Measurements from ENCODE around the gene C4B. TPM values are rescaled to one million over a fixed set of nuclear protein-coding genes. Genes with fewer than 3 reads are reported as not detected.

The C4B gene
- total RNA-seq, 1 donor from 2014 or later: 3.2 TPM

- H2AFZ ChIP-seq (ENCODE audit: low read depth, low read length): peak overlapping the region; percentile 32
- no peaks in the 10 kb centered on the region for H3K27me3 ChIP-seq (ENCODE audit: insufficient read depth, low read length)
- FAIRE-seq (no peak), DNase-seq (ENCODE audit: low read depth) (no peak)
- H3K4me1 Mint-ChIP-seq (ENCODE audit: low read depth, unreplicated experiment): peaks cover 7% of the 10 kb centered on the region
- H3K9ac ChIP-seq (ENCODE audit: low read length): no peak overlapping the region
- H3K79me2 ChIP-seq (ENCODE audit: insufficient read depth, low read length): no peaks in the 10 kb centered on the region
- H4K20me1 ChIP-seq (ENCODE audit: insufficient read depth, low read length): no peaks in the 10 kb centered on the region
- peak overlapping the region; percentile 3 for H3K27ac ChIP-seq (ENCODE audit: low read depth, low read length)
- H3K4me3 ChIP-seq (ENCODE audit: insufficient read depth, low read depth, low read length): no peak overlapping the region
- peaks cover 23% of the 10 kb centered on the region for H3K27me3 Mint-ChIP-seq (ENCODE audit: low read depth, unreplicated experiment)
- TF ChIP-seq CTCF (IDR thresholded peaks at IDR 0.05; ENCODE audit: insufficient read depth, low read depth, low read length) (no peak), EZH2 (IDR thresholded peaks at IDR 0.05; ENCODE audit: insufficient read depth, low read length) (peak; percentile 29)
- H3K27ac Mint-ChIP-seq (ENCODE audit: unreplicated experiment): no peak overlapping the region
- H3K36me3 ChIP-seq (ENCODE audit: insufficient read depth, low read length): no peaks in the 10 kb centered on the region
- H3K36me3 Mint-ChIP-seq (ENCODE audit: low read depth, unreplicated experiment): no peaks in the 10 kb centered on the region
- H3K4me3 Mint-ChIP-seq (ENCODE audit: unreplicated experiment): no peak overlapping the region
- no peaks in the 10 kb centered on the region for H3K9me3 Mint-ChIP-seq (ENCODE audit: unreplicated experiment)
- H3K9me3 ChIP-seq (ENCODE audit: insufficient read depth, low read depth, low read length): no peaks in the 10 kb centered on the region
- peak overlapping the region; percentile 58 for H3K4me2 ChIP-seq (ENCODE audit: low read length)
- H3K4me1 ChIP-seq (ENCODE audit: insufficient read depth, low read length): peaks cover 20% of the 10 kb centered on the region
Observed at GRCh38 chr6:32046450-32047083, 32.0 kb downstream of the C4B start.

DNA sequence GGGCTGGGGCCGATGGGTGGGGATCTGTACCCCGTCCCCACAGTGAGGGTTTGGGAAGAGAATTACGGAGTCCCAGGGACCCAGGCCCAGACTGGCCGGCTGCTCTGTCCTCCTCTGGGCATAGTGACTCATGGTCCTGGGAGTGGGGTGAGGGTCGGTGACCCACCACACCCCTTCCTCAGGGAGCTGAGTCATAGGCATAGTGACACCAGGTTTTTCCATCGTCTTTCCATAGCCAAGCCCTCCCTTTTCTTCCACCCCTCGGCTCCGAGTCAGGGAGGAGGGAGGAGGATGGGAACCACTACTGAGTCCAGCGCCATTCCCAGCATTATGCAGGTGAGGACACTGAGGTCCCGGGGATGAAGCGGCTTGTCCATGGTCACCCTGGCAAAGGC, 32.5 kb downstream of the C4B start:
- H3K4me3 Mint-ChIP-seq (ENCODE audit: unreplicated experiment): no peak overlapping the region
- FAIRE-seq (no peak), DNase-seq (ENCODE audit: low read depth) (peak; percentile 25)
- no peaks in the 10 kb centered on the region for H3K36me3 ChIP-seq (ENCODE audit: insufficient read depth, low read length)
- no peak overlapping the region for H3K27ac Mint-ChIP-seq (ENCODE audit: unreplicated experiment)
- H3K9me3 ChIP-seq (ENCODE audit: insufficient read depth, low read depth, low read length): no peaks in the 10 kb centered on the region
- peaks cover 29% of the 10 kb centered on the region for H3K27me3 Mint-ChIP-seq (ENCODE audit: low read depth, unreplicated experiment)
- H3K27ac ChIP-seq (ENCODE audit: low read depth, low read length): no peak overlapping the region
- H3K27me3 ChIP-seq (ENCODE audit: insufficient read depth, low read length): peaks cover 4% of the 10 kb centered on the region
- H4K20me1 ChIP-seq (ENCODE audit: insufficient read depth, low read length): no peaks in the 10 kb centered on the region
- no peaks in the 10 kb centered on the region for H3K79me2 ChIP-seq (ENCODE audit: insufficient read depth, low read length)
- H3K4me3 ChIP-seq (ENCODE audit: insufficient read depth, low read depth, low read length): no peak overlapping the region
- TF ChIP-seq CTCF (IDR thresholded peaks at IDR 0.05; ENCODE audit: insufficient read depth, low read depth, low read length) (no peak), EZH2 (IDR thresholded peaks at IDR 0.05; ENCODE audit: insufficient read depth, low read length) (no peak)
- no peaks in the 10 kb centered on the region for H3K9me3 Mint-ChIP-seq (ENCODE audit: unreplicated experiment)
- H2AFZ ChIP-seq (ENCODE audit: low read depth, low read length): no peak overlapping the region
- peaks cover 7% of the 10 kb centered on the region for H3K4me1 Mint-ChIP-seq (ENCODE audit: low read depth, unreplicated experiment)
- peaks cover 20% of the 10 kb centered on the region for H3K4me1 ChIP-seq (ENCODE audit: insufficient read depth, low read length)
- no peaks in the 10 kb centered on the region for H3K36me3 Mint-ChIP-seq (ENCODE audit: low read depth, unreplicated experiment)
- H3K4me2 ChIP-seq (ENCODE audit: low read length): peak overlapping the region; percentile 58
- no peak overlapping the region for H3K9ac ChIP-seq (ENCODE audit: low read length)

DNA sequence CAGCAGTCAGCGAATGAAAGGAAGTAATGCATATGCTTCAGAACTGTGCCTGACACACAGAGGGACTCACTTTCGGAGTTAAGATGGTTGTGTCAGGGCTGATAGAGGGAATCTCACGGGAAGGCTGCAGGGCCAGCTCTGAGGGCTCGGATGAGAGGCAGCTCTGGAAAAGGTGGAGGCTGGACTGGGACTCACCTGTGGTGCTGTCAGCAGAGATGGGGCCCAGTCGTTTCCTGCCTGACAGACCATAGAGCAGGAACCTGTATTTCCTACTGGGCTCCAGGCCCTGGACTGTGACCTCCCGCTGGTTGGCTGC, 32.9 kb downstream of the C4B start:
- peak overlapping the region; percentile 58 for H3K4me2 ChIP-seq (ENCODE audit: low read length)
- H3K9ac ChIP-seq (ENCODE audit: low read length): no peak overlapping the region
- TF ChIP-seq EZH2 (IDR thresholded peaks at IDR 0.05; ENCODE audit: insufficient read depth, low read length) (no peak), CTCF (IDR thresholded peaks at IDR 0.05; ENCODE audit: insufficient read depth, low read depth, low read length) (no peak)
- Mint-ChIP-seq H3K27ac (ENCODE audit: unreplicated experiment) (no peak overlapping the region), H3K36me3 (ENCODE audit: low read depth, unreplicated experiment) (no peaks in the 10 kb centered on the region), H3K4me3 (ENCODE audit: unreplicated experiment) (no peak overlapping the region), H3K27me3 (ENCODE audit: low read depth, unreplicated experiment) (peaks cover 33% of the 10 kb centered on the region), H3K4me1 (ENCODE audit: low read depth, unreplicated experiment) (peaks cover 7% of the 10 kb centered on the region), H3K9me3 (ENCODE audit: unreplicated experiment) (no peaks in the 10 kb centered on the region)
- FAIRE-seq (no peak), DNase-seq (ENCODE audit: low read depth) (no peak)
- no peak overlapping the region for H3K27ac ChIP-seq (ENCODE audit: low read depth, low read length)
- no peak overlapping the region for H2AFZ ChIP-seq (ENCODE audit: low read depth, low read length)
- H3K27me3 ChIP-seq (ENCODE audit: insufficient read depth, low read length): peaks cover 4% of the 10 kb centered on the region
- H3K4me1 ChIP-seq (ENCODE audit: insufficient read depth, low read length): peaks cover 20% of the 10 kb centered on the region
- no peaks in the 10 kb centered on the region for H3K36me3 ChIP-seq (ENCODE audit: insufficient read depth, low read length)
- H3K9me3 ChIP-seq (ENCODE audit: insufficient read depth, low read depth, low read length): no peaks in the 10 kb centered on the region
- H4K20me1 ChIP-seq (ENCODE audit: insufficient read depth, low read length): no peaks in the 10 kb centered on the region
- H3K4me3 ChIP-seq (ENCODE audit: insufficient read depth, low read depth, low read length): no peak overlapping the region
- H3K79me2 ChIP-seq (ENCODE audit: insufficient read depth, low read length): no peaks in the 10 kb centered on the region

All from astrocyte (in vitro differentiated cells and primary cell).